NCI-H524 treated with DMSO at 0.1 percent for 48 hours (cell line): ENCODE measurements around the gene TAF1C.
"Not testable (repeated sequence)": the region's sequence is repeated elsewhere in the genome, so short reads cannot be mapped to it uniquely, and the experiment has no call there.

Source experiments
- DNase-seq: peaks from one replicate; lab custom pipeline; 2025; lab: John Stamatoyannopoulos, UW

TAF1C gene, protein sequence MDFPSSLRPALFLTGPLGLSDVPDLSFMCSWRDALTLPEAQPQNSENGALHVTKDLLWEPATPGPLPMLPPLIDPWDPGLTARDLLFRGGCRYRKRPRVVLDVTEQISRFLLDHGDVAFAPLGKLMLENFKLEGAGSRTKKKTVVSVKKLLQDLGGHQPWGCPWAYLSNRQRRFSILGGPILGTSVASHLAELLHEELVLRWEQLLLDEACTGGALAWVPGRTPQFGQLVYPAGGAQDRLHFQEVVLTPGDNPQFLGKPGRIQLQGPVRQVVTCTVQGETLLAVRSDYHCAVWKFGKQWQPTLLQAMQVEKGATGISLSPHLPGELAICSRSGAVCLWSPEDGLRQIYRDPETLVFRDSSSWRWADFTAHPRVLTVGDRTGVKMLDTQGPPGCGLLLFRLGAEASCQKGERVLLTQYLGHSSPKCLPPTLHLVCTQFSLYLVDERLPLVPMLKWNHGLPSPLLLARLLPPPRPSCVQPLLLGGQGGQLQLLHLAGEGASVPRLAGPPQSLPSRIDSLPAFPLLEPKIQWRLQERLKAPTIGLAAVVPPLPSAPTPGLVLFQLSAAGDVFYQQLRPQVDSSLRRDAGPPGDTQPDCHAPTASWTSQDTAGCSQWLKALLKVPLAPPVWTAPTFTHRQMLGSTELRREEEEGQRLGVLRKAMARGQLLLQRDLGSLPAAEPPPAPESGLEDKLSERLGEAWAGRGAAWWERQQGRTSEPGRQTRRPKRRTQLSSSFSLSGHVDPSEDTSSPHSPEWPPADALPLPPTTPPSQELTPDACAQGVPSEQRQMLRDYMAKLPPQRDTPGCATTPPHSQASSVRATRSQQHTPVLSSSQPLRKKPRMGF

DNA sequence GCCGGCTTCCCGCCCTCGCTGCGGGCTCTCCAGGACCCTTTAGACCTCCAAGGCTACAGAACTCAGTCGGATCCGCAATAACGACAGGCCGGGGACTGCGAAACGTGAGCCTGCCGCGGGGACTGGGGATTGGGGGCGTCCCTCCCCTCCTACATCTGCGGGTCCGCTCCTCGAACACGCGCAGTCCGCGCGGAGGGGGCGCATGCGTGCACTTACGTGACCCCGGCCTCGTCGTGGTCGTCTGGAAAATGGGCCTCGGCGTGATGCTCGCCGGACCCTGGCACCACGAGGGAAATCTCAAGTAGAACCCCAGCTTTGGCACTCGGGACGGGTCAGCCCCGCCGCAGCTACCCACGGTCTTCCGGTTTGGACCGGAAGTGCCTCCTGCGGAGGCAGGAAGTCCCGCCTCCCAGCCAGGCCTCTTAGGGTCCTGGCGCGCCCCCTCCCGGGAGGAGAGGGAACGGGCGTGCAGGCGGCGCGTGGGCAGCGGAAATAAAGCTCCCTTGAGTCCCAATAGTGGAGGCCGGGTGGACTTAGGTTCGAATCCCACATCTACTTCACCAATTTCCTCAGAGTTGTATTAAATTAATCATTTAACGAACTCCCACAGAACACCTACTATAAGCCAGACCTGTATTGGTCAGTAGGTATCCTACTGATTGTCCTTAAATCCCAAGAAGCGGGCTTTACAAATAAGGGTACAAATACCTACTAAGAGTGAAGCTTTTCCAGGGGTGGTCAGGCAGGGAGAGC, at the start of gene TAF1C:
TSS of gene TAF1C (minus strand) at position 373 of the 753 bp plus-strand sequence. CDS start 2,069 bp downstream, outside the sequence.
- DNase-seq: peak; percentile 54

DNA sequence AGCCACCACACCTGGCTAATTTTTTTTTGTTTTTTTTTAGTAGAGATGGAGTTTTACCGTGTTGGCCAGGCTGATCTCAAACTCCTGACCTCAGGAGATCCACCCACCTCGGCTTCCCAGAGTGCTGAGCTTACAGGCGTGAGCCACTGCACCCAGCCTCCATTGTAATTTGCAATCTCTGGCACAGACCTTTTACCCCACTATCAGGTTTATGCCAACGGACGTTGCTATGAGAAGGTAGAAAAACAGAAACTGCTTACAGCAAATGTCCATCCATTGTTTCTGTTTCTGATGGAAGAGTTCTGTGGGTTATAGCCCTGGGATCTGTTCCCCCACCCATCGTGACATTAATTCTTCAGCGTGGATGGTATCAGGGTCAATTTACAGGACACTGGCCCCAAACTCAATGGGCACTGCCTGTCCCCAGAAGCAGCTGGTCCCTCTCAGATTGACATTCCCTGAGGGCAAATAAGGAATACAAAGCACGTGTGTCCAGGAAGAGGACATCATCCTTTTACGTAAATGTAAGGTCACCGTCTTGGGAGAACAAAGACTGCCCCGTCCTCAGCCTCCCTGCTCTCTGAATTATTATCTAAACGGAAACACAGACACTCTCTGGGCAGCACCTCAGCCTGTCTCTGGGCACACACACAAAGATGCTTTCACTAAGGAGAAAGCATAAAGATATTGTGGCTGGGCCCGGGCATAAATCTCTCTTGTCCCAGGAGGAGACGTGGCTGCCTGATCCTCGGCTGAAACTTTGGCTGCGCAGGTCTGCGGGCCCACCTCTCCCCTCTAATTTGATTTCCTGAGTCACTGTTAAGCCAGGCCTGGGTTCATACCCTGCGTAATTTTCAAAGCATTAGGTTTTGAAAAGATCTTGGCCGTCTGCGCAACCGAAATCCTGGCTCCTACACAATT, 47.7 kb upstream of the TAF1C start:
- DNase-seq: no peak

DNA sequence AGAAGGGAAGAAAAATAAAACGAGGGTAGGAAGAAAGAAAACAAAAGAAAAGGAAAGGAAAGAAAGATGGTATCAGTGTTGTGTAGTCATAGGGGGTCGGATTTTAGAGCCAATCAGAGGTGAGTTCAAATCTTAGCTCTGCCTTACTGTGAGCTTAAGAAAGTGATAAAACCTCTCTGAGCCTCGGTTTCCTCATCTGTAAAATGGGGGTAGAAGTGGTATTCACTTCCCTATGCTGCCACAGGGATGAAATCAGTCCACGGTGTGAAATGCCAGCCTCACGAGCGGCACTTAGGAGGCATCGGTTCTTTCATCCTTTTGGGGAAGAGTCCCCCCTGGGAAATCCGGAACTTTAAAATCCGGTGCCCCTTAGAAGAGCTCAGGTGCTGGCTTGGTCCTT, 46.9 kb upstream of the TAF1C start:
- no peak for DNase-seq

DNA sequence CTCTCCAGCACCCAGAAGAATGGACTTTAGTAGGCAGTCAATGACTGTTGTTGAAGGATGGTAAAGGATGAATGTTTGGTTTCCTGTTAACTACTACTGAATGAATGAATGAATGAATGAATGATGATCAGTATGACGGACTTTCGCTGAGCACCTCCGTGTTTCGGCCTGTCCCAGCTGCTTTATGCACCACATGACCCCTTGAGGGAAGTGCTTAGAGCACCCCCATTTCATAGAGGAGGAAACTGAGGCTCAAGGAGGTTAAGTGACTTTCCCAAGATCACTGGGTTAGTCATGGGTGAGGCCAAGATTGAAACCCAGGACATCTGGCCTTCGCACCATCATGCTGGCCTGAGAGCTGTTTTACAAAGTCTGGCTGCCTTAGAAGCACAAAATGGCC, 46.1 kb upstream of the TAF1C start:
- DNase-seq: no peak

DNA sequence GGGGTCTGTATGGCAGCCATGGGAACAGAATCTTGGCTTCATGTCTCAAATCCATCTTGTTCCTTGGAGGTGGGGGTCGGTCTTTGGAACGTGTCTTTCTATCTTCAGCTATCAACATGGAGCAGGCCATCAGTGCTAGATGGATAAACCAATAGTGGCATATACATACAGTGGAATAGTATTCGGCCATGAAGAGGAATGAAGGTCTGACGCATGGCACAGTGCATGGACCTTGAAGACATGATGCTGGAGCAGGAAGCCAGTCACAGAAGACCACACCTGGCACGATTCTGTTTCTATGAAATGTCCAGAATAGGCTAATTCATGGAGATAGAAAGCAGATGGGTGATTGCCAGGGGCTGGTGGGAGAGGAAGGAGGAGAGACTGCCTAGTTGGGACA, 45.2 kb upstream of the TAF1C start:
- DNase-seq: no peak

DNA sequence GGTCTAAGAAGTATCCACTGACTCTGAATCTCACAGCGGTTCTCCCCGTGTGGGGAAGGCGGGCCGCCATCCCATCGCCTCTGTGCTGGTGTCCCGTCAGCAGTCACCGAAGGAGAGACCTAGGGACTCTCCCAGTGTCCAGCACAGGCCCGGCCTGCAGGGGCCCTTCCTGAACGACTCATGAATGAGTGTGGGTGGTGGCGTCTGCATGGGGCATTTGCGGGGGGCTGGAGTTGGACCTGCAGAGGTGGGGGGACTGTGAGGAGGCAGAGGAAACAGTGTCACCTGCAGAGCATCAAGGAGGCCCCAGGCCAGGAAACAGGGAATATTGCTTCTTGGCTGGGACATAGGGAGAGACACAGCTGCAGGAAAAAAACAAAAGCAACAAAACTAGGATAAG, 42.6 kb upstream of the TAF1C start:
- no peak for DNase-seq

DNA sequence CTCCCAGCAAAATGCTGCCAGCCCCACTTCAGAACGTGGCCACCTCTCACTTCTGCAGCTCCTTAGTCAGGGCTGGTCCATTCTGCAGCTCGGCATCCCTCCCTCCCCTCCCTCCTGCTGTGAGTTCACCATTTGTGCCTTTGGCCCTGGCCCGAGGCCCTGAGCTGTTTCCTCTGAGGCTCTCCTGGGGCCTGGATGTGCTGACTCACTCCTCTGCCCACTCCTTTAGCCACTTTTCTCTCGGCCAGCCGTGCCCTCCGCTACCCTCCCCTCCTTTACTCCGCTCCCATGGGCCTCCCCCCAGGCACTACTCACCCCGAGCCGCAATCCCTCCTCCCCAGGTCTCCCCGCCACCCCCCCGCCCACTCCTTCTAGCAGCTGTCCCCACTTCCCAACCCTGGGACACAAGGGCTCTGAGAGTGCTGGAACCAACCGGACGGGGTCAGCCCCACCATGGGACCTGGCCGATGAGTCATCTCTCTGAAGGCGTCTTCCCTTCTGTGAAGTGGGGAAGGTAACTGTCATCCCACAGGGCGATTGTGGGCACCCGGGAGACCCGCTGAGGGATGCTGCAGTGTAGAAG, 41.5 kb upstream of the TAF1C start:
- peak; percentile 13 for DNase-seq

DNA sequence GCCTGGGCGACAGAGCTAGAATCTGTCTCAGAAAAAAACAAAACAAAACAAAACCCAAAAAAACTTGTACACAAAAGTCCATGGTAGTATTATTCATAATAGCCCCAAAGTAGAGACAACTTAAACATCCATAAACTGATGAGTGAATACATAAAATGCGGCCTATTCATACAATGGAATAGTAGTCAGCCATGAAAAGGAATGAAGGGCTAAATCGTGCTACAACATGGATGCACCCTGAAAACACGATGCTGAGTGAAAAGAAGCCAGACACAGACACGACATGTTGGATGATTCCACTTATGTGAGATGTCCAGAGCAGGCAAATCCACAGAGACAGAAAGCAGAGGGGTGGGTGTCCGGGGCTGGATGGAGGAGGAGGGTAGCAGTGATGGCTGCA, 40.7 kb upstream of the TAF1C start:
- DNase-seq: no peak

DNA sequence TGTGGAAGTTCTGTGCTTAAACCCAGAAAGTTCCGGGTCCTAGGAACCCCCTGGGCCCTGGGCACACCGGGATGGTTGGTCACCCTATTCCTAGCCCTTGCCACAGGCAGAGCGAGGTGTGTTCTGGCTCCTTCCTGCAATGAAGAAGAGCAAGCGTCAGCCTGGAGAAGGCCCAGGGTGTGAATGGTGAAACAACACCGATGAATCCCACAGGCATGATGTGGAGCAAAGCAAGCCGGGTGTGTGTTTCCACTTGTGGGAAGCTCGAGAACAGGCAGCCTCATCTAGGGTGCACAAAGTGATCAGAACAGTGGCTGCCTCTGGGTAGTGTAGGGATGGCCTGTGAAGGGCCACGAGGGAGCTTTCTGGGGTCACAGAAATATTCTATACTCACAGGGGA, 39.2 kb upstream of the TAF1C start:
- DNase-seq: no peak

DNA sequence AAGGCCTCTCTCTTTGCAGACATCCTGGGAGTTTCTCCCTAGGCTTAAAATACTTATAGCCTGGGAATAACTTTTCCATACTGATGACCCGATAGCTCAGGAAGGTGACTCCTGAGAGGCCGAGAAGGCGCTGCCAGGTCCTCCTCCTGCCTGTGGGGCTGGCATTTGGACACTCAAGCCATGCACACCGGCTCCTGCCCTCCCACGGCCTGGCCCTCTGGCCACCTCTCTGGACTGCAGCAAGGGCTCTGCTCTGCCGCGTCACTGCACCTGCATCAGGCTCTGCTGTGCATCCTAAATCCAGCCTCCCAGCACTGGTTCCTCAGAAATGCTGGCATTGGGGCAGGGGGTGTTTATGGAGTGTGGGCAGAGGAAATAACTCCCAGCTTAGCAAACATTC, 38.7 kb upstream of the TAF1C start:
- DNase-seq: no peak

DNA sequence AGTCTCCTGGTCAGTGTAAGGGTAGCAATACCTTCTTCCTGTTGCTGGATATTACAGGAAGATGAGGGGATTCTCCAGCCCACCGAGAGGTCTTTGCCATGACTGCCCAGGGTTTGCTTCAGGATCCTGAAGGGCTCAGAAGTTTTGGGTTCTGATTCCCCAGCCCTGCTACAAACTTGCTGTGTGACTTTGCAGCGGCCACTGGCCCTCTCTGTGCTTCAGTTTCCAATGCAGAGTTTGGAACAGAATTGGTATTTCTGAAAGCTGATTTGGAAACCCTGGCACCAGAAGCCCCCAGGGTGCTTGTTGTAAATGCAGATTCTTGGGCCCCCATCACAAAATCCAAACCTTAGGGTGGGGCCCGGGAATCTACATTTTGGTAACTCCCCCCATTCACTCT, 38.3 kb upstream of the TAF1C start:
- no peak for DNase-seq

DNA sequence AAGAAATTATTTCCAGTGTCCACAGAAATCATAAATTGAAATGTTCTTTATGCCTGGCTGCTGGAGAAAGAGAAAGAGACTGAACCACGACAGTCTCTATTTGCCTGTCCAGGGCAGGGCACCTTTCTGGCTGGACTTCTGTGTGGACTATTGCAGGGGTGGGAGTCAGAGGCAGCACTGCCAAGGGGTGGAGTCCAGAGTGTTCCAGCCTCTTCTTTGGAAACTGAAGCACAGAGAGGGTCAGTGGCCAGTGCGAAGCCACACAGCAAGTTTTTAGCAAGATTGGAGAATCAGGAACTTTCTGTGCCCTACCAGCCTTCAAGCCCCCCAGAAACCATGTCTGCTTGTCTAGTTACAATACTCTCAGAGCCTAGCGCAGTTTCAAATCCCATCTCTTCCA, 37.7 kb upstream of the TAF1C start:
- no peak for DNase-seq

DNA sequence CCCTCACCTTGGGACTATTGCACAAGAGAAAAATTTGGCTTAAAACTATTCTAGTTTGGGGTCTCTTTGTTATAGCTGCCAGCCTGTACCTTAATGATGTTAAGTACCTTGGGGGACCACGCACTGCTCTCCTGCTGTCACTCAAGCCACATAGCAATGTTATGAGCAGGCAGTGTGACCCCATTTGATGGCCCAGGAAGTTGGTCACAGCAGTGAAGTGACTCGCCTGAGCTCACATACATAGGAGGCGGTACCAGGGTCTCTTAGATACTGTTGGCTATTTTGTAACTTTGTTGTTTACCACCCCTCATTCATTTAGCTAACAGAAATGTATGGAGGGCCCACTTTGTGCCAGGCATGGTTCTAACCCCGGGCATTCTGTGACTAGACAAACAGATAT, 36.6 kb upstream of the TAF1C start:
- no peak for DNase-seq

DNA sequence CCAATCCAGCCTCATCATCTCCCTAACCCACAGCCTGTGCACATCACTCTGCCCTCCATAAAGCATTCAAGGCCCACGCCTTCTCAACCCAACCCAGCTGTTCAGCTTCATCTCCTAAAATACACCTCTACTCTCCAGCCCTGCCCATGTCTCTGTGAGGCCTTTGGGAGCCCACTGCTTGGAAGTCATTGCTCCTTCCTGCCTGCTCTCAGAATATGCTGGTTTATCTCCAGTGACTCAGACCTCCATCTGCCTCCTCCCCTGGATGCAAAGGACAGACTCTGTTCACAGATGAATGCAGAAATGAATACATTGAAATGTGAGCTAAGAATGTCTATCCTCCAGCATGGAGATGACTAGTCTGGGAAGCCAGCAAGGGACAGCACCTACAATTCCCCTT, 34.0 kb upstream of the TAF1C start:
- DNase-seq: no peak

DNA sequence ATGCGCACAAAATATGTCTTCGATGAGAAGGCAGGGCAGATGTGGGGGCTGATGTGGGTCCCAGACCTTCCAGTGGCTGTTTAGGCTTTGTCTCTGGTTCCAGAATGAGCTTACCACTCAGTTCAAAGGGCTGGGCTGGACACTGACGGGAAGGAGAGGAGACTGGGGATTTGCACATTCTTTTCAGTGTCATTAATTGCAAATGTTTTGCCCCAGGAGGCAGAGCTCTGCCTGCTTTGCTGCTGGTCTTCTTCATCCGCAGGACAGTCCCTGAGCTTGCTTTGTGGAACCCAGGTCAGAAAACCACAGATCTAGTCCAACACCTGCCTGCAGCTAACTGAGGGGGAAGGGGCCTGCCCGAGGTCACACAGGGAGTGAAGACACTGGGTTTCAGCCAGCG, 32.1 kb upstream of the TAF1C start:
- DNase-seq: no peak

DNA sequence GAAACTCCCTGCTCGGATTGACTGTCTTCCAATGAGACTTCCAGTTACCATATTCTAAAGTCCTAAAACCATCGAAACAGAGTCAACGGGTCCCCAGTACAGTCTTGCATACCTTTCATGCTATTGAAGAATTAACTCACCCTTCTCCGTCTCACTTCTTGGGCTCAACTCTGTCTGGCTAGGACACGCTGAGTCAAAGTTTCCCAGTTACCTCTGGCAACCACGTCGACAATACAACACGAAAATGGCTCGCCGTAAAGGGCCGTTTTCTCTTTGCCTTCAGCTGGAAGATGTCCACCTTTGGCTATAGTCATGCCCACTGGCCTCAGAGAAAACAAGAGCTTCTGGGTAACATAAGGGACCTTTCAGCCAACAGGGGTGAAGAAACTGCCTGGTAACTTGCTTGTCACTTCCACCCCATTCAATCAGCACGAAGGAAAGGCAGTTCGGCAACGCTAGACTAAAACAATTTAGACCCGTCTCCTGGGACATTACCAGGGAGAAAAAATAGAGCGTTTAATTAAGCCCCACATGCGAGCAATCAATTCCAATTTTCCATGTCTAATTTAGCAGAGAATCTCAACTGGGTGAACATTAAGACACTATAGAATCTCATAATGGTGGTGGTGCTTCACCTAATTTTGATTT, 31.4 kb upstream of the TAF1C start:
- DNase-seq: no peak

DNA sequence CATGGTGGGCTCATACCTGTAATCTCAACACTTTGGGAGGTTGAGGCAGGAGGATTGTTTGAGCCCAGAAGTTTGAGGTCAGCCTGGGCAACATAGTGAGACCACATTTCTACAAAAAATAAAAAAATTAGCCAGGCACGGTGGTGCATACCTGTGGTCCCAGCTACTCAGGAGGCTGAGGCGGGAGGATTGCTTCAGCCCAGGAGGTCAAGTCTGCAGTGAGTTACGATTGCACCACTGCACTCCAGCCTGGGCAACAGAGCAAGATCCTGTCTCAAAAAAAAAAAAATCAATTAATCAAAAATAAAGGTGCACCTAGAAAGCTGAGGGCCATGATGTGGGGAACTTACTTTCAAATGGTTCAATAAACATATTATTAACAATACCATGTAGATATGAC, 29.3 kb upstream of the TAF1C start:
- DNase-seq: not testable (repeated sequence)

DNA sequence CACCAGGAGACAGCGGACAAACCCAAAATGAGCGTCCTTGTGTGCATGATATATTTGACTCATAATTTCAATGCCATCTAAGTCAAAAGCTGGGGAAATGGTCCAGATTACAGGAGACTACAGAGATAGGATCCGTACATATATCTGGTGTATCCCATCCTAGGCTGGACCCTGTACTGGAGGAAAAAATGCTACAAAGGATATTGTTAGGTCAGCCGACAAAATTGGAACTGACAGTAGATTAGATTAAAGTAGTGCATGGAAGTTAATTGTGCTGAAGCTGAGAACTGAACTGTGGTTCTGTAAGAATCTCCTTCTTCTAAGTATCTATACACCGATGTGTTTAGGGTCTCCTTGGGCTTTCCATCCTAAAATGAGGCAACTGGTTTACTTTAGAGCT, 28.7 kb upstream of the TAF1C start:
- no peak for DNase-seq

DNA sequence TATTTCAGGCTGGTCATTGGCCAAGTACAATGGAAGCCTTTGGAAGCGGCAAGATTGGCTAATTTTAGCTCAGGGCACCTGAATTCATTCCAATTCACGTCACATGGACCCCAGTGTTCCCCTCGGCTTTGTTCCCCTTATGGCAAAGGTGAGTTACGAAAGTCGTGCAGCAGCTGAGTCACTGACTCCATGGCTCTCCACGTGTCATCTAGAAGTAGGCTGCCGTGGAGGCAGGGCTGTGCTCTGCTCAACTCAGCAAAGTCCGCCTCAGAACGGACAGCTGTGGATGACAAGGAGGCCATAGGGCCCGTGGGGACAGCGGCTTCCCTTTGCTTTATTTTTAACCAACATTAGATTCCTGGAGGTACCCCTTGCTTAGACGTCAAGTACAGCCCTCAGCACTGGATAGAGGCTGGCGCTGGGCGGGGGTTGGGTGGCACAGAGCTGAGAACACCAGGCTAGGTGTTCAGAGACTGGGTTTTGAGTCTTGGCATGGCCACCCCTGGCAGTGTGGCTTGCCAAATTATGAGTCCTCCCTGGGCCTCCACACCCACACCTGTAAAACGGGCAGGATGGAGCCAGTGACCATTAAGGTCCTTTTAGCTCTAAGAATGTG, 27.7 kb upstream of the TAF1C start:
- no peak for DNase-seq

DNA sequence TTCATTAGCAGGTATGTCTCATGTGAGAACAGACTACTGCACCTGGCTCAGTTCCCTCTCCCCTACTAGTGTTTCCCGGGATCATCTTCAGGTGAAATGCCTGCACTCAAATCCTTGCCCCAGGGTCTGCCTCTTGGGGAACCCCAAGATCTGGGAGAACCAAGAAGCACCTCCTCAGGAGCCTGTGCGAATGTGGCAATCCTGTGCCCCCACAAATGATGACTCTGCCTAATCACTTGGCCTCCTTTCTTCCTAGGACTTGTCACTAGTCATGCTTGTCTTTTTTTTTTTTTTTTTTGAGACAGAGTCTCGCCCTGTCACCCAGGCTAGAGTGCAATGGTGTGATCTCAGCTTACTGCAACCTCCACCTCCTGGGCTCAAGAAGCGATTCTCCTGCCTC, 25.8 kb upstream of the TAF1C start:
- DNase-seq: no peak
